T-cell (primary cell): ENCODE results near the gene RNPEPL1. TPM values are rescaled to one million over a fixed set of nuclear protein-coding genes. Genes with fewer than 3 reads are reported as not detected.

Experiments used
- ATAC-seq, 4 experiments: fragments of 200-7000 bp in 3 of 4; fragments of 150-1000 bp in 1 of 4; cut with Tn5 transposase; replicated peaks in 1 of 4; 1 replicate in 3 of 4; 2 replicates in 1 of 4; pipeline ENCODE4 v1.10.0; 2021; ENCODE audit warnings: moderate library complexity in 3 of 4, mild to moderate bottlenecking in 2 of 4, moderate number of reproducible peaks in 1 of 4
- CTCF ChIA-PET, 2 donors: fragments of 300-600 bp; sonication (Branson Sonifier 250); formaldehyde crosslinking; loops; one replicate each; lab custom pipeline; 2022; ENCODE audit warnings: antibody characterized with exemption in 2 of 2; lab: Charles Lee
- POLR2A ChIA-PET, 2 donors: fragments of 300-600 bp; sonication (Branson Sonifier 250); formaldehyde crosslinking; loops; one replicate each; lab custom pipeline; 2022; ENCODE audit warnings: antibody characterized with exemption in 2 of 2; lab: Charles Lee
- DNase-seq, 35 experiments: peaks; one replicate each; pipeline versions ENCODE4 v3.0.0 to v3.0.0-alpha.2; 2013 to 2023
- H3K27ac ChIP-seq: one replicate; pipeline ENCODE4 v1.5.1; 2013; ENCODE audit warnings: low read length
- H3K27me3 ChIP-seq, 2 experiments: replicated peaks in 1 of 2; 1 replicate in 1 of 2; 2 replicates in 1 of 2; pipeline versions ENCODE4 v1.6.1 to v1.7.0; 2013; ENCODE audit warnings: low read length in 1 of 2, mixed read lengths in 1 of 2; ENCODE audit not compliant: control insufficient read depth in 2 of 2, insufficient read depth in 2 of 2; ENCODE audit errors: extremely low read depth in 1 of 2
- H3K36me3 ChIP-seq, 2 donors: 1 replicate in 1 of 2; 2 replicates in 1 of 2; pipeline versions ENCODE4 v1.6.1 to v1.7.0; 2013; ENCODE audit warnings: low read length in 1 of 2; ENCODE audit not compliant: control insufficient read depth in 2 of 2, insufficient read depth in 1 of 2; ENCODE audit errors: extremely low read depth in 1 of 2
- H3K4me1 ChIP-seq, 2 experiments: 1 replicate in 1 of 2; 2 replicates in 1 of 2; pipeline versions ENCODE4 v1.6.1 to v1.7.0; 2013; ENCODE audit warnings: low read length in 2 of 2, mixed read lengths in 1 of 2; ENCODE audit not compliant: insufficient read depth in 2 of 2, control insufficient read depth in 1 of 2; ENCODE audit errors: extremely low read depth in 1 of 2
- H3K4me3 ChIP-seq, 2 donors: 1 replicate in 1 of 2; 2 replicates in 1 of 2; pipeline versions ENCODE4 v1.5.1 to v1.7.0; 2013; ENCODE audit warnings: mild to moderate bottlenecking in 2 of 2, low read length in 1 of 2, moderate library complexity in 1 of 2; ENCODE audit not compliant: control insufficient read depth in 1 of 2; ENCODE audit errors: extremely low read depth in 1 of 2
- H3K9me3 ChIP-seq: 2 replicates; pipeline ENCODE4 v1.7.0; 2013
- H3K27ac Mint-ChIP-seq, 2 donors: one replicate each; pipeline ENCODE4 v1.8.0; 2020 to 2021; ENCODE audit warnings: mild to moderate bottlenecking in 2 of 2, mixed read lengths in 2 of 2
- H3K27me3 Mint-ChIP-seq, 2 donors: one replicate each; pipeline ENCODE4 v1.8.0; 2021 to 2022; ENCODE audit warnings: mixed read lengths in 2 of 2
- H3K36me3 Mint-ChIP-seq: one replicate; pipeline ENCODE4 v1.8.0; 2021; ENCODE audit warnings: mixed read lengths
- H3K4me1 Mint-ChIP-seq, 3 donors: one replicate each; pipeline ENCODE4 v1.8.0; 2020 to 2022; ENCODE audit warnings: mixed read lengths in 3 of 3, mild to moderate bottlenecking in 1 of 3
- H3K4me3 Mint-ChIP-seq, 3 donors: one replicate each; pipeline ENCODE4 v1.8.0; 2020 to 2022; ENCODE audit warnings: mild to moderate bottlenecking in 3 of 3, mixed read lengths in 3 of 3, moderate library complexity in 3 of 3
- H3K9me3 Mint-ChIP-seq, 3 donors: one replicate each; pipeline ENCODE4 v1.8.0; 2020 to 2022; ENCODE audit warnings: mixed read lengths in 3 of 3
- WGBS: methylation state at CpG from one replicate; pipeline ENCODE4 v1.1.5; 2013; ENCODE audit warnings: missing lambda C conversion rate; ENCODE audit not compliant: insufficient coverage; 5-methylcytosine and 5-hydroxymethylcytosine counted together
- total RNA-seq, 35 experiments: library from RNA in 6 of 35; stranded (reverse) in 6 of 35; fragments of 120-200 nt in 1 of 35; gene quantifications; one replicate each; pipeline versions ENCODE4 v1.2.1 to v1.2.4 and lab custom pipeline; 2013 to 2026

Gene RNPEPL1
- total RNA-seq, 5 donors from 2014 or later (not counting 1 experiment from before 2014, with no cell fraction given) = 87.6 to 202 (median 189) TPM

GRCh38 chr2:240527153-240527750 is 41.0 kb upstream of the RNPEPL1 start:
- H3K36me3 ChIP-seq = peaks cover 15 to 45% of the 10 kb centered on the region in 2 donors
- ChIA-PET POLR2A (no interaction called here), CTCF (no interaction called here)
- no peaks in the 10 kb centered on the region for H3K27me3 ChIP-seq
- ATAC-seq (no peak), DNase-seq (no peak)
- 81% methylated on average over 3 of the region's 3 CpGs for WGBS
- H3K27ac ChIP-seq = no peak overlapping the region
- H3K4me1 ChIP-seq = no peaks in the 10 kb centered on the region
- no peak overlapping the region for H3K27ac Mint-ChIP-seq
- H3K36me3 Mint-ChIP-seq = peaks cover 83% of the 10 kb centered on the region
- peaks cover 0 to 3% (median 0%) of the 10 kb centered on the region in 3 donors for H3K4me1 Mint-ChIP-seq
- H3K9me3 Mint-ChIP-seq = peaks cover 12 to 19% (median 15%) of the 10 kb centered on the region in 3 donors
- no peaks in the 10 kb centered on the region for H3K27me3 Mint-ChIP-seq
- H3K4me3 ChIP-seq = no peak overlapping the region
- H3K9me3 ChIP-seq = peaks cover 2% of the 10 kb centered on the region
- H3K4me3 Mint-ChIP-seq = no peak overlapping the region

- CTCF ChIA-PET = no interaction called here
- 96% methylated on average over 5 of the region's 13 CpGs for WGBS
- no peak overlapping the region for H3K4me3 ChIP-seq
- POLR2A ChIA-PET = no interaction called here
- peaks cover 16 to 27% (median 22%) of the 10 kb centered on the region in 3 donors for H3K9me3 Mint-ChIP-seq
- no peaks in the 10 kb centered on the region for H3K4me1 Mint-ChIP-seq
- DNase-seq (no peak), ATAC-seq (no peak)
- H3K27me3 ChIP-seq = no peaks in the 10 kb centered on the region
- no peak overlapping the region for H3K27ac Mint-ChIP-seq
- no peaks in the 10 kb centered on the region for H3K27me3 Mint-ChIP-seq
- no peak overlapping the region for H3K27ac ChIP-seq
- no peaks in the 10 kb centered on the region for H3K4me1 ChIP-seq
- H3K4me3 Mint-ChIP-seq = no peak overlapping the region
- H3K9me3 ChIP-seq = peaks cover 2% of the 10 kb centered on the region
- peaks cover 86% of the 10 kb centered on the region for H3K36me3 Mint-ChIP-seq
- H3K36me3 ChIP-seq = peaks cover 7 to 32% of the 10 kb centered on the region in 2 donors
These were observed 39.8 kb upstream of the RNPEPL1 start for GRCh38 chr2:240528406-240529040.

GRCh38 chr2:240529344-240529999 is 38.8 kb upstream of the RNPEPL1 start:
- peaks cover 85% of the 10 kb centered on the region for H3K36me3 Mint-ChIP-seq
- CTCF ChIA-PET = no interaction called here
- H3K9me3 Mint-ChIP-seq = peaks cover 16 to 27% (median 20%) of the 10 kb centered on the region in 3 donors
- Histone ChIP-seq H3K27me3 (no peaks in the 10 kb centered on the region), H3K27ac (no peak overlapping the region), H3K4me3 (no peak overlapping the region), H3K4me1 (no peaks in the 10 kb centered on the region), H3K36me3 (peaks cover 0 to 24% of the 10 kb centered on the region in 2 donors), H3K9me3 (peaks cover 2% of the 10 kb centered on the region)
- ATAC-seq (no peak), DNase-seq (no peak)
- POLR2A ChIA-PET = no interaction called here
- H3K27ac Mint-ChIP-seq = no peak overlapping the region
- no peaks in the 10 kb centered on the region for H3K27me3 Mint-ChIP-seq
- 98% methylated on average over 10 of the region's 16 CpGs for WGBS
- no peak overlapping the region for H3K4me3 Mint-ChIP-seq
- no peaks in the 10 kb centered on the region for H3K4me1 Mint-ChIP-seq

GRCh38 chr2:240530181-240530580 is 38.1 kb upstream of the RNPEPL1 start:
- Histone ChIP-seq H3K4me1 (no peaks in the 10 kb centered on the region), H3K27me3 (no peaks in the 10 kb centered on the region), H3K9me3 (peaks cover 2% of the 10 kb centered on the region), H3K27ac (no peak overlapping the region), H3K36me3 (peaks cover 0 to 20% of the 10 kb centered on the region in 2 donors), H3K4me3 (no peak overlapping the region)
- Mint-ChIP-seq H3K27me3 (no peaks in the 10 kb centered on the region), H3K9me3 (peaks cover 16 to 22% (median 20%) of the 10 kb centered on the region in 3 donors), H3K4me3 (no peak overlapping the region), H3K36me3 (peaks cover 85% of the 10 kb centered on the region), H3K27ac (no peak overlapping the region), H3K4me1 (no peaks in the 10 kb centered on the region)
- POLR2A ChIA-PET = no interaction called here
- 97% methylated on average over 5 of the region's 7 CpGs for WGBS
- ATAC-seq (no peak), DNase-seq (no peak)
- CTCF ChIA-PET = no interaction called here

- Mint-ChIP-seq H3K9me3 (peaks cover 16 to 22% (median 20%) of the 10 kb centered on the region in 3 donors), H3K27ac (no peak overlapping the region), H3K4me1 (peaks cover 0 to 3% (median 2%) of the 10 kb centered on the region in 3 donors), H3K36me3 (peaks cover 87% of the 10 kb centered on the region), H3K27me3 (no peaks in the 10 kb centered on the region), H3K4me3 (no peak overlapping the region)
- Histone ChIP-seq H3K27me3 (no peaks in the 10 kb centered on the region), H3K4me1 (no peaks in the 10 kb centered on the region), H3K36me3 (peaks cover 0 to 14% of the 10 kb centered on the region in 2 donors), H3K4me3 (no peak overlapping the region), H3K27ac (no peak overlapping the region), H3K9me3 (peaks cover 2% of the 10 kb centered on the region)
- ChIA-PET CTCF (no interaction called here), POLR2A (no interaction called here)
- no peak for DNase-seq
- WGBS = 100% methylated on average over 2 of the region's 5 CpGs
- no peak for ATAC-seq
These were observed 37.2 kb upstream of the RNPEPL1 start for GRCh38 chr2:240531038-240531437.

- ChIA-PET CTCF (no interaction called here), POLR2A (no interaction called here)
- WGBS = no CpG with 5 or more reads among the region's 1 CpG
- no peak for ATAC-seq
- Mint-ChIP-seq H3K36me3 (peaks cover 79% of the 10 kb centered on the region), H3K9me3 (peaks cover 13 to 22% (median 20%) of the 10 kb centered on the region in 3 donors), H3K27me3 (no peaks in the 10 kb centered on the region), H3K4me3 (no peak overlapping the region), H3K27ac (no peak overlapping the region), H3K4me1 (peaks cover 4% of the 10 kb centered on the region in 3 donors)
- Histone ChIP-seq H3K9me3 (peaks cover 2% of the 10 kb centered on the region), H3K27me3 (no peaks in the 10 kb centered on the region), H3K27ac (no peak overlapping the region), H3K4me3 (no peak overlapping the region), H3K36me3 (peaks cover 0 to 13% of the 10 kb centered on the region in 2 donors), H3K4me1 (no peaks in the 10 kb centered on the region)
- DNase-seq = no peak
These were observed 36.1 kb upstream of the RNPEPL1 start for GRCh38 chr2:240532031-240532775.
